Small intestine (tissue), 7 donors: ENCODE results near the gene FZD1. TPM values are rescaled to one million over a fixed set of nuclear protein-coding genes. Genes with fewer than 3 reads are reported as not detected.
A peak's percentile ranks its signal among the peaks of the same experiment; 100 is the strongest.

Experiments
- DNase-seq, 2 donors: peaks; one replicate each; pipeline versions ENCODE4 v3.0.0 to v3.0.0-alpha.2; 2013
- FAIRE-seq: peaks from 2 replicates; lab custom pipeline; 2012; peaks lifted over from hg19 to GRCh38; lab: Jason Lieb, UNC
- H3K27ac ChIP-seq, 3 donors: one replicate each; pipeline ENCODE4 v1.5.1; 2013; ENCODE audit warnings: low read length in 2 of 3, mild to moderate bottlenecking in 2 of 3, control low read depth in 1 of 3, inconsistent platforms in 1 of 3, low read depth in 1 of 3, moderate library complexity in 1 of 3
- H3K27me3 ChIP-seq, 3 donors: one replicate each; pipeline ENCODE4 v1.6.1; 2013; ENCODE audit warnings: low read length in 3 of 3, inconsistent platforms in 1 of 3; ENCODE audit not compliant: control insufficient read depth in 3 of 3, insufficient read depth in 3 of 3
- H3K36me3 ChIP-seq, 3 donors: one replicate each; pipeline ENCODE4 v1.6.1; 2013; ENCODE audit warnings: low read length in 3 of 3, inconsistent platforms in 1 of 3, low read depth in 1 of 3, mild to moderate bottlenecking in 1 of 3, moderate library complexity in 1 of 3; ENCODE audit not compliant: control insufficient read depth in 3 of 3, insufficient read depth in 2 of 3
- H3K4me1 ChIP-seq, 3 donors: one replicate each; pipeline ENCODE4 v1.6.1; 2013; ENCODE audit warnings: low read length in 2 of 3, inconsistent platforms in 1 of 3, low read depth in 1 of 3, mild to moderate bottlenecking in 1 of 3, moderate library complexity in 1 of 3; ENCODE audit not compliant: control insufficient read depth in 3 of 3, insufficient read depth in 2 of 3
- H3K4me3 ChIP-seq, 3 donors: one replicate each; pipeline ENCODE4 v1.5.1; 2013; ENCODE audit warnings: low read length in 3 of 3, control low read depth in 1 of 3, inconsistent platforms in 1 of 3, low read depth in 1 of 3, mild to moderate bottlenecking in 1 of 3, moderate library complexity in 1 of 3
- H3K9me3 ChIP-seq, 2 donors: one replicate each; pipeline ENCODE4 v1.6.1; 2013; ENCODE audit warnings: low read depth in 1 of 2, low read length in 1 of 2; ENCODE audit not compliant: control insufficient read depth in 2 of 2, insufficient read depth in 1 of 2
- WGBS, 3 donors: extraction: QIAGEN DNeasy Blood & Tissue Kit; methylation state at CpG; one replicate each; pipeline ENCODE4 v1.1.7; 2013; 5-methylcytosine and 5-hydroxymethylcytosine counted together
- polyA plus RNA-seq, 4 donors: library from polyadenylated mRNA; stranded (reverse) in 3 of 4; unstranded in 1 of 4; fragments of 200-250 nt in 3 of 4; fragments of 120-200 nt in 1 of 4; gene quantifications; one replicate each; pipeline versions ENCODE4 v1.2.1 to v1.2.3, GENCODE V29; 2013
- donor health status: healthy with polysubstance abuse.
- donor health status: control.
- donor health status: control.
- donor health status: Bipolar disorder and iron deficiency.
- donor health status: healthy.

The FZD1 gene
- polyA plus RNA-seq, 4 donors: 1.8 to 12.2 (median 3.4) TPM

- Histone ChIP-seq H3K4me3 (no peak overlapping the region), H3K36me3 (no peaks in the 10 kb centered on the region), H3K4me1 (no peaks in the 10 kb centered on the region), H3K9me3 (no peaks in the 10 kb centered on the region), H3K27ac (peak overlapping the region in 1 of 3 donors; percentile 50), H3K27me3 (no peaks in the 10 kb centered on the region)
- 68 to 70% (median 69%) methylated on average over 7 of the region's 7 CpGs for WGBS, 3 donors
- DNase-seq (no peak), FAIRE-seq (no peak)
Measured at GRCh38 chr7:91310830-91311460, 46.7 kb downstream of the FZD1 start.

- Histone ChIP-seq H3K27me3 (no peaks in the 10 kb centered on the region), H3K9me3 (no peaks in the 10 kb centered on the region), H3K27ac (no peak overlapping the region), H3K4me1 (no peaks in the 10 kb centered on the region), H3K4me3 (no peak overlapping the region), H3K36me3 (no peaks in the 10 kb centered on the region)
- 70 to 100% (median 94%) methylated on average over 1 of the region's 1 CpG for WGBS, 3 donors
- FAIRE-seq: no peak
- DNase-seq: no peak
Measured at GRCh38 chr7:91311839-91312238, 47.6 kb downstream of the FZD1 start.

DNA sequence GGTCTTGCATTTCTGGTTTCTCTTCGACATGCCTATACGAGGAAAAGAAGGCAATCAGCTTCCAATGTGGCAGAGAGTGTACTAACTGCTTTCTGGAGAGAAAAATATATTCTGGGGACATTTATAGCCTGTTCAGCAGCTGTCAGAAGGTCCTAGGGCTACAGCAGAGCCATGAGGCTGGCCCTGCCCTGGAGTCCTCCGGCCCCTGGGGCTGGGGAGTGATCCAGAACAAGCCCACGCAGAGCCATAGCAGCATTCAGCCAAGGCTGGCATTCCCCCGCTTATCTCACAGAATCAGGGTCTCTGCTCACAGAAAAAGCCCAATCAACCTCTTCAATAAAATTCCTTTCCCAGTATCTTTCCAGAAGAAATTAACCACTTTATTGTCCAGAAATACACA, 48.9 kb downstream of the FZD1 start:
- no peaks in the 10 kb centered on the region for H3K4me1 ChIP-seq
- no peak for FAIRE-seq
- WGBS, 3 donors: 79 to 87% (median 85%) methylated on average over 5 of the region's 5 CpGs

DNA sequence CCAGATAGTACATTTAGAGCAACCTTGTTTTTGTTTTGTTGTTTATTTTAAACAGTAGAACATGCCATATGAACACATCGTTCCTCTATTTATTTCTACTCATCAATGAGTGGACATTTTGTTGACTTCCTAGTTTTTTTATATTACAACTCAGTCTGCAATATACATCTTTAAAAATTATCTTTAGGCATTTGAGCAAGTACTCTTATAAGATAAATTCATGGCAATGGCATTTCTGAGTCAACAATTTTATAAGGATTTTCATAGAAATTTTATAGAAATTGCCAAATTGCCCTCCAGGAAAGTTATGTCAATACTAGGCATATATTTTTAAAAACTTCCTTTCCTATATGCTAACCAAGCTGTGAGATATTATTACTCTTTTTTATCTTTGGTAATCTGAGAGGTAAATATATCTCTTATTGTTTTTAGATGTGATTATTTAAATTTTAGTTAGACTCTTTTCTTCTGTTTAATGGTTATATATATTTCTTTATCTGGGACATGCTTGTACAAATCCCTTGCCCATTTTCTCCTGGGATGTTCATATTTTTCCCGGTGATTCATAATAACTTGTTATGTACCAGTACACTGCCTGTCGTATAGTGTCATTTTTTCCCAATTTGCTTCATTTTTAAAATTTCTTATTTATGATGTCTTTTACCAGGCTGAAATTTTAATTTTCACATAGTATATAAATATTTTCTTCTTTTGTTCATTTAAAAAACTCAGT, 50.5 kb downstream of the FZD1 start:
- Histone ChIP-seq H3K4me3 (no peak overlapping the region), H3K27me3 (no peaks in the 10 kb centered on the region), H3K27ac (no peak overlapping the region), H3K36me3 (no peaks in the 10 kb centered on the region), H3K9me3 (no peaks in the 10 kb centered on the region), H3K4me1 (no peaks in the 10 kb centered on the region)
- FAIRE-seq (peak; percentile 5), DNase-seq (no peak)
- 86 to 88% (median 87%) methylated on average over 3 of the region's 3 CpGs for WGBS, 3 donors

More for the DNA sequence above, 48.9 kb downstream of the FZD1 start:
- no peak overlapping the region for H3K4me3 ChIP-seq
- no peak overlapping the region for H3K27ac ChIP-seq
- no peaks in the 10 kb centered on the region for H3K27me3 ChIP-seq
- H3K9me3 ChIP-seq: no peaks in the 10 kb centered on the region
- no peaks in the 10 kb centered on the region for H3K36me3 ChIP-seq
- no peak for DNase-seq

DNA sequence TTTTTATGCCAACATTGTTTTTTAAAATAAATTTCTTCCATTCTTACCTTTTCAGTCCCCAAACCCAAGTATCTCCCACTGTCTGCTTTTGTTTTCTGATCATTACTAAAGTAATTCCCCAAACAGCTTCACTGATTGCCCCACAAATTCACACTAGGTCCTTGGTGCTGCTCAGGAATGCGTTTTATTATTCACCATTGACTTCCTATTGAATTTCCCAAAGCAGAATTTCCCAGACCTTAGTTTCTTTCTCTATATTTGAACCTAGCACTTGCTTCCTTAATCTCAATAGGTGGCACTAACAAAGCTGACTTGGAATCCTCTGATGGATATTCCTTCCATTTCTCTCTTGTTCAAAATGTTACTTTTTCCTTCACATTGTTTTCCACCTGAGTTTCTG, 52.2 kb downstream of the FZD1 start:
- Histone ChIP-seq H3K9me3 (no peaks in the 10 kb centered on the region), H3K4me3 (no peak overlapping the region), H3K4me1 (no peaks in the 10 kb centered on the region), H3K36me3 (no peaks in the 10 kb centered on the region), H3K27ac (no peak overlapping the region), H3K27me3 (no peaks in the 10 kb centered on the region)
- 68 to 73% (median 68%) methylated on average over 1 of the region's 1 CpG for WGBS, 3 donors
- DNase-seq (no peak), FAIRE-seq (no peak)

DNA sequence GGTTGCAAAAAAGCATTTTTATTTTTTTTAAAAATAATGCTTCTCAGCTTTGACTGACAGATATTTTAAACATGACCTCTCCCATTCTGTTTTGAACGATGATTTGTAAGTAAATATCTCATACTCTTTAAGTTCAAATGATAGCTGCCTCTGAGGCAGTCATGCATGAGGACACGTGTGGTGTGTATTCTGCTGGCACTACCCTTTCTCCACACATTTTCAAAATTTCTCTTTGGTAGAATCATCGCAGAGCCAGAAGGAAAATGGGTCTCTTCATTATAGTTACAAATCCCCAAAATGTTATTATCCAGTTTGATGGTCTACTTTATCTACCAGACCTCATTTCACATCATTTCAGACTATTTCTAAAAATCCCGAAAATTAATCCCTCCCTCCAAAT, 55.1 kb downstream of the FZD1 start:
- H3K4me1 ChIP-seq: no peaks in the 10 kb centered on the region
- no peaks in the 10 kb centered on the region for H3K36me3 ChIP-seq
- H3K4me3 ChIP-seq: no peak overlapping the region
- no peak for DNase-seq
- no peaks in the 10 kb centered on the region for H3K27me3 ChIP-seq
- no peaks in the 10 kb centered on the region for H3K9me3 ChIP-seq
- H3K27ac ChIP-seq: no peak overlapping the region
- 69 to 71% (median 70%) methylated on average over 4 of the region's 4 CpGs for WGBS, 3 donors
- no peak for FAIRE-seq

GRCh38 chr7:91320366-91321078, 56.3 kb downstream of the FZD1 start:
- Histone ChIP-seq H3K9me3 (no peaks in the 10 kb centered on the region), H3K4me1 (no peaks in the 10 kb centered on the region), H3K36me3 (no peaks in the 10 kb centered on the region), H3K4me3 (no peak overlapping the region), H3K27me3 (no peaks in the 10 kb centered on the region), H3K27ac (no peak overlapping the region)
- FAIRE-seq (no peak), DNase-seq (no peak)
- 74 to 86% (median 82%) methylated on average over 4 of the region's 4 CpGs for WGBS, 3 donors
